Activated T-helper 1 cell treated with anti-CD3 and anti-CD28 coated beads, Interleukin-12 subunit alpha, Interleukin-12 subunit beta, Interleukin-2, Interleukin-4 antibody, amounts not matched to agents 30 ng/mL and 10 ng/mL and 1 ng/mL, durations not matched to agents 14 hours and 24 hours and 36 hours (primary cell): ENCODE measurements around the gene GMEB2. TPM values are rescaled to one million over a fixed set of nuclear protein-coding genes. Genes with fewer than 3 reads are reported as not detected.
"Not testable (repeated sequence)": the region's sequence is repeated elsewhere in the genome, so short reads cannot be mapped to it uniquely, and the experiment has no call there.

Source experiments
- DNase-seq: peaks from one replicate; pipeline ENCODE4 v3.0.0; 2021; ENCODE audit warnings: low spot score
- H3K27ac Mint-ChIP-seq: one replicate; pipeline ENCODE4 v1.8.0; 2021; ENCODE audit warnings: mild to moderate bottlenecking, mixed read lengths
- H3K27me3 Mint-ChIP-seq: one replicate; pipeline ENCODE4 v1.8.0; 2022; ENCODE audit warnings: mild to moderate bottlenecking, moderate library complexity, mixed read lengths; ENCODE audit not compliant: insufficient read depth
- H3K36me3 Mint-ChIP-seq: one replicate; pipeline ENCODE4 v1.8.0; 2021; ENCODE audit warnings: low read depth, mixed read lengths
- H3K4me1 Mint-ChIP-seq: one replicate; pipeline ENCODE4 v1.8.0; 2021; ENCODE audit warnings: low read depth, mixed read lengths
- H3K4me3 Mint-ChIP-seq: one replicate; pipeline ENCODE4 v1.8.0; 2021; ENCODE audit warnings: mild to moderate bottlenecking, moderate library complexity, mixed read lengths
- H3K9me3 Mint-ChIP-seq: one replicate; pipeline ENCODE4 v1.8.0; 2021; ENCODE audit warnings: mixed read lengths
- intact Hi-C: fragments of 100-400 bp; cut with micrococcal nuclease; formaldehyde crosslinking; loops from one replicate; pipeline ENCODE4 v1.15.1; 2024
- total RNA-seq: library from RNA; stranded (reverse); gene quantifications from 2 replicates; pipeline ENCODE4 v1.2.3, GENCODE V29; 2022

GMEB2 gene
- total RNA-seq, 1 donor from 2014 or later = 13.4 TPM

GRCh38 chr20:63641146-63641791, 14.4 kb upstream of the GMEB2 start:
- Mint-ChIP-seq H3K36me3 (peaks cover 4% of the 10 kb centered on the region), H3K4me1 (peaks cover 21% of the 10 kb centered on the region), H3K27me3 (peaks cover 7% of the 10 kb centered on the region), H3K9me3 (no peaks in the 10 kb centered on the region), H3K27ac (peak overlapping the region; percentile 52), H3K4me3 (peak overlapping the region; percentile 71)
- intact Hi-C loops = loop anchor here (1.0 to 5.0 kb wide), 3 partner anchors 14 to 426 kb away; partner anchors contain the start of gene GMEB2
- peak; percentile 56 for DNase-seq

DNA sequence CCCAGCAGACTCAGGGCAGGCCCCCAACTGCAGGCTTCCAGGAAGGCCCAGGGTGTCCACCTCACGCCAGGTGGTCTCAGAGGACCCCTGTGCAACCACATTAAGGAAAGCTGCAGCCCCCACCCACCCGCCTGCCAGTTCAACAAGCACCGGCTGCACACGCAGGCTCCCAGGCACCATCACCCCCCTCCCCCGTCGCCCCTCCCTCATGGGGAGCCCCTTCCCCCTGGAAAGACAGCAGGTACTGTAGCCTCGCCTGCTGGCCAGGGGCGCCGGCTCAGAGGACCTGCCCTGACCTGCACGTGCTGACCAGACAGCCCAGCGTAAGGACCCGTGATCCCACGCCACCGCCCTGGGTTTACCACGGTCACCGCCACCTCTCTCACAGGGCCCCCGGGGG, 13.8 kb upstream of the GMEB2 start:
- not testable (repeated sequence) for H3K27me3 Mint-ChIP-seq, DNase-seq, H3K9me3 Mint-ChIP-seq, H3K36me3 Mint-ChIP-seq
- Mint-ChIP-seq H3K27ac (peak overlapping the region; percentile 44), H3K4me3 (peak overlapping the region; percentile 89), H3K4me1 (peaks cover 24% of the 10 kb centered on the region)
- intact Hi-C loops = loop anchor here (1.0 to 5.0 kb wide), 3 partner anchors 14 to 427 kb away; partner anchors contain the start of gene GMEB2

- H3K27me3 Mint-ChIP-seq = peaks cover 7% of the 10 kb centered on the region
- H3K4me3 Mint-ChIP-seq = peak overlapping the region; percentile 89
- H3K4me1 Mint-ChIP-seq = peaks cover 26% of the 10 kb centered on the region
- peaks cover 4% of the 10 kb centered on the region for H3K36me3 Mint-ChIP-seq
- DNase-seq = no peak
- peak overlapping the region; percentile 82 for H3K27ac Mint-ChIP-seq
- intact Hi-C loops = loop anchor here (2.0 to 5.0 kb wide), 2 partner anchors 13 to 427 kb away; partner anchors contain the start of gene GMEB2
- no peaks in the 10 kb centered on the region for H3K9me3 Mint-ChIP-seq
Observed at GRCh38 chr20:63640086-63640485, 13.2 kb upstream of the GMEB2 start.

DNA sequence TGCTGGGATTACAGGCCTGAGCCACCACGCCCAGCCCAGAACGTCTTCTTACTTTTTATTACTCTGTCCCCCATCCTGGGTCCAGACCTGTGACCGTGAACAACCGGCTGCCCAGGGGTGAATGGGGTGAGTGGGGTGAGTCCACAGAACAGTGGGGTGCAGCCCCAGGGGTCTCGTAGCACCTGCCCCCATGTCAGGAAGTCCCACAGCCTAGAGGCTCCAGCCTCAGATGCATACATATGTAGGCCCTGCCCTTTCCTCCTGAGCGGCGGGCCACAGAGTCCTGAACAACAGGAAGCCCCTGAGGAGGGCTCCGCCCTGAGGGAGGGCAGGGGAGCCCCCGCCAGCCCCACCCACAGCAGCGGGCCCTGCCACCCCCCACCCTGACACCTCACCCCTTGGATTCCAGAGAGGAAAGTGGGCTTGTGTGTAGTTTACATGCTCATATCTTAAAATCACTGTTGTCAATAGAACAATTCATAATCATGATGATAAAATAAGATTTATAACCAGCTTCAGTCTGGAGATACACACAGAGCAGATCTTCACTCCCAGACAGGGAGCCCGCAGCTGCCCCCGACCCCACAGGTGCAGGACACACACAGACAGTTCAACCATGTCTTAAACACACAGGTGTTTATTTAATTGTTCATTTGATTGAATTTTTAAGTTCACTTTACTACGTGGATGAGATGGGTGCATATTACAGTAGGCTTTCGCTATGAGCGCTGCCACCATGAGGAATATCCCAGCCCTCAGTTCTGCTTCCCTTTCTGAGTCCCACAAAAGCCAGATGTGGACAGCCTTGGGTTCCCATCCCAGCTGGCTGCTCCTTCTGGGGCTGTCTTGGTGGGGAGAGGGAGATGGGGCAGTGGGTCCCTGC, 12.4 kb upstream of the GMEB2 start:
- no peaks in the 10 kb centered on the region for H3K9me3 Mint-ChIP-seq

DNA sequence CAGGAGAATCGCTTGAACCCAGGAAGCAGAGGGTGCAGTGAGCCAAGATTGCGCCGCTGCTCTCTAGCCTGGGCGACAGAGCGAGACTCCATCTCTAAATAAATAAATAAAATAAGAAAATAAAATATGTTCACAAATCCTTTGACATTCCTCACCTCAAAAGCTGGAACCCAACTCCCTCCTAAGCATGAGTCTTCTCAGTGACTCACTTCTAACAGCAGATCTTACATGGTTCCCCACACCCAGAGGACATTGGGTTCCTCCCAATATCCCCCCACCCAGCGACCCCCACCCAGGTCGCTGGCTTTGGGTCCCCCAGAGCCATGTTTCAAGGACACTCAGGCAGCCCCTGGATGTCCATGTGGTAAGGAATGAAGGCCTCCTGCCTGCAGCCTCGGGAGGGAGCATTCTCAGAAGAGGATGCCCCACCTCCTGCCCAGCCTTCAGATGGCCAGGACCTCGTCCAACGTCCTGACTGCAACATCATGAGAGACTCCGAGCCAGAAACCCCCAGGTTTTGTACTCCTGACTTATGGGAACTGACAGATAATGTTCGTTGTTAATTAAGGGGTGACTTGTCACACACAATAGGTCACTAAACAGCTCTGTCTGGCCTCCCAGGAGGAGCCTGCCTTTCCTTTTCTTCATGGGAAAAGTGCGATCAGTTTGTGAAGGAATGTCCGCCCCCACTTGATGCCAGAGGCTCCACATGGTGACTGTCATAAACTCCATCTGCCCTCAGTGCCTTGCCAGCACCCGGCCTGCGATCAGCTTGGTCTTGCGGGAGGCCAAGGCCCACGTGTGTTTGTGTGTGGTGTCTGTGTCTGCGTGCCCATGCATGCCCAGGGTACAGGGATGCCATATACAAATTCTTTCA, 10.1 kb upstream of the GMEB2 start:
- intact Hi-C loops = loop anchor here (5.0 kb wide), 1 partner anchor 95 kb away; no protein-coding TSS in a partner anchor
- Mint-ChIP-seq H3K9me3 (no peaks in the 10 kb centered on the region), H3K4me1 (peaks cover 33% of the 10 kb centered on the region), H3K27ac (no peak overlapping the region), H3K36me3 (peaks cover 8% of the 10 kb centered on the region), H3K4me3 (peak overlapping the region; percentile 19), H3K27me3 (peaks cover 2% of the 10 kb centered on the region)
- no peak for DNase-seq

More for the DNA sequence above, 12.4 kb upstream of the GMEB2 start:
- peaks cover 4% of the 10 kb centered on the region for H3K36me3 Mint-ChIP-seq
- H3K27ac Mint-ChIP-seq = peak overlapping the region; percentile 99
- peak overlapping the region; percentile 89 for H3K4me3 Mint-ChIP-seq
- DNase-seq = peak; percentile 68
- H3K27me3 Mint-ChIP-seq = peaks cover 7% of the 10 kb centered on the region
- H3K4me1 Mint-ChIP-seq = peaks cover 26% of the 10 kb centered on the region
- intact Hi-C loops = loop anchor here (5.0 kb wide), 1 partner anchor 93 kb away; no protein-coding TSS in a partner anchor

DNA sequence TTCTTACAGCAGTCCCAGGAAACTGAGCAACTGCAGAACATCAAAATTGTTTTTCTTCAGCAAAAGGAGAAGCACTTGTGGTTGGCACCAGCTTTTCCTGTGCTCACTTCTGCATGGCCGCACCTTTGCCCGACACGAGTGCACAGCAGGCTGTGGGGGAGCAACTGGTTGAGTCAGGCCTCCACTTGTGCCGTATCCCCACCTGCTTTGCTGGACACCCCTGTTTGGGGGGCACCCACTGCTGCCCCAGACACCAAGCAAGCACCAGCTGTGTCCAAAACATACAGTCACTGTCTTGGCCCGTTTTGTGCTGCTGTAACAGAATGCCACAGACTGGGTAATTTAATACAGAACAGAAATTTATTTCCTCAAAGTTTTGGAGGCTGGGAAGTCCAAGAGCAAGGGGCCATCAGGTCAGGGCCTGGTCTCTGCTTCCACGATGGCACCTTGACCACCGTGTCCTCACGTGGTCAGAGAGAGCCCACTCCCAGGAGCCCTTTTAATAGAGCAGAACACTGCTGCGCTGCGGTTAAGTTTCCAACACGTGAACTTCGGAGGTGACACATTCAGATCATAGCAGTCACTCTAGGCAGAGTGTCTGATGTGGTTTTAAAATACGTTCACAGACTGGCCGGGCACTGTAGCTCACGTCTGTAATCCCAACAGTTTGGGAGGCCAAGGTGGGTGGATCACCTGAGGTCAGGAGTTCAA, 8.7 kb upstream of the GMEB2 start:
- Mint-ChIP-seq H3K4me1 (peaks cover 33% of the 10 kb centered on the region), H3K36me3 (peaks cover 8% of the 10 kb centered on the region), H3K27ac (peak overlapping the region; percentile 87), H3K27me3 (peaks cover 2% of the 10 kb centered on the region), H3K4me3 (peak overlapping the region; percentile 45), H3K9me3 (no peaks in the 10 kb centered on the region)
- intact Hi-C loops = loop anchor here (1.0 to 5.0 kb wide), 2 partner anchors 8 to 97 kb away; partner anchors contain the start of gene GMEB2
- DNase-seq = peak; percentile 69

DNA sequence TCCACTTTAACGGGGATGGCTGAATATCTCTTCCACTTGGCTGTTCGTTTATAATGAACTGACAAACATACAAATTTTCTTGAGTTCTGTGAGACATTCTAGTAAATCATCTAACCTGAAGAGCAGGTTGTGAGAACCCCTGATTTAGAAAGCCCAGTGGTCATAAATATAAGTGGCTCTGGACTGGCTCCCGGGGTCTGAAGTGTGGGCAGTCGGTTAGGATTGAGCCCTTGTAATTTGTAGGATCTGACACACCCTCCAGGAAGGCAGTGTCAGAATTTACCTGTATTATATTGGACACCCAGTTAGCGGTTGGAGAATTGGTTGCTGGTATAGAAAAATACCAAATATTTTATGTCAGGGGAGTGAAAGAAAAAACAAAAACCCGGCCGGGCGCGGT, 6.8 kb upstream of the GMEB2 start:
- no peak overlapping the region for H3K4me3 Mint-ChIP-seq

DNA sequence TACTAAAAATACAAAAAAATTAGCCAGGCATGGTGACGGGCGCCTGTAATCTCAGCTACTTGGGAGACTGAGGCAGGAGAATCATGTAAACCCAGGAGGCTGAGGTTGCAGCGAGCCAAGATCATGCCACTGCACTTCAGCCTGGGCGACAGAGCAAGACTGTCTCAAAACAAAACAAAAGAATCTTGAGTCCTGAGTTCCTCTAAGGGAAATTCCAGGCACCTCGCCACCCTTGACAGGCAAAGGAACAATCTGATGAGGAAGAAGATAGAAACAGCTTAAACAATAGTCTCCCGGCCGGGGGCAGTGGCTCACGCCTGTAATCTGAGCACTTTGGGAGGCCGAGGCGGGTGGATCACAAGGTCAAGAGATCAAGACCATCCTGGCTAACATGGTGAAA, 4.5 kb upstream of the GMEB2 start:
- peaks cover 23% of the 10 kb centered on the region for H3K4me1 Mint-ChIP-seq
- peaks cover 19% of the 10 kb centered on the region for H3K36me3 Mint-ChIP-seq
- intact Hi-C loops, H3K27ac Mint-ChIP-seq, H3K9me3 Mint-ChIP-seq, DNase-seq, H3K4me3 Mint-ChIP-seq, H3K27me3 Mint-ChIP-seq: not testable (repeated sequence)

More for the DNA sequence above, 6.8 kb upstream of the GMEB2 start:
- no peak for DNase-seq
- Mint-ChIP-seq H3K9me3 (no peaks in the 10 kb centered on the region), H3K4me1 (peaks cover 21% of the 10 kb centered on the region), H3K27me3 (no peaks in the 10 kb centered on the region), H3K27ac (peak overlapping the region; percentile 58), H3K36me3 (peaks cover 15% of the 10 kb centered on the region)
- intact Hi-C loops = no loop called here

DNA sequence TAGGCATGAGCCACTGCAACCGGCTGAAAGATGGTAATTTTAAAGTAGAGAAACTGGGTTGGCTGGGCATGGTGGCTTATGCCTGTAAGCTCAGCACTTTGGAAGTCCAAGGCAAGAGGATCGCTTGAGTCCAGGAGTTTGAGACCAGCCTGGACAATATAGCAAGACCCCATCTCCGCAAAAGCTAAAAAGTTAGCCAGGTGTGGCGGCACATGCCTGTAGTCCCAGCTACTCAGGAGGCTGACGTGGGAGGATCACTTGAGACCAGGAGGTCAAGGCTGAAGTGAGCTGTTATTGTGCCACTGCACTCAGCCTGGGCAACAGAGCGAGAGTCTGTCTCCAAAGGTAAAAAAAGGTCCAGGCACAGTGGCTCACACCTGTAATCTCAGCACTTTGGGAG, 4.1 kb upstream of the GMEB2 start:
- intact Hi-C loops, DNase-seq, H3K4me3 Mint-ChIP-seq, H3K9me3 Mint-ChIP-seq, H3K27ac Mint-ChIP-seq, H3K27me3 Mint-ChIP-seq: not testable (repeated sequence)
- H3K4me1 Mint-ChIP-seq = peaks cover 23% of the 10 kb centered on the region
- peaks cover 19% of the 10 kb centered on the region for H3K36me3 Mint-ChIP-seq

DNA sequence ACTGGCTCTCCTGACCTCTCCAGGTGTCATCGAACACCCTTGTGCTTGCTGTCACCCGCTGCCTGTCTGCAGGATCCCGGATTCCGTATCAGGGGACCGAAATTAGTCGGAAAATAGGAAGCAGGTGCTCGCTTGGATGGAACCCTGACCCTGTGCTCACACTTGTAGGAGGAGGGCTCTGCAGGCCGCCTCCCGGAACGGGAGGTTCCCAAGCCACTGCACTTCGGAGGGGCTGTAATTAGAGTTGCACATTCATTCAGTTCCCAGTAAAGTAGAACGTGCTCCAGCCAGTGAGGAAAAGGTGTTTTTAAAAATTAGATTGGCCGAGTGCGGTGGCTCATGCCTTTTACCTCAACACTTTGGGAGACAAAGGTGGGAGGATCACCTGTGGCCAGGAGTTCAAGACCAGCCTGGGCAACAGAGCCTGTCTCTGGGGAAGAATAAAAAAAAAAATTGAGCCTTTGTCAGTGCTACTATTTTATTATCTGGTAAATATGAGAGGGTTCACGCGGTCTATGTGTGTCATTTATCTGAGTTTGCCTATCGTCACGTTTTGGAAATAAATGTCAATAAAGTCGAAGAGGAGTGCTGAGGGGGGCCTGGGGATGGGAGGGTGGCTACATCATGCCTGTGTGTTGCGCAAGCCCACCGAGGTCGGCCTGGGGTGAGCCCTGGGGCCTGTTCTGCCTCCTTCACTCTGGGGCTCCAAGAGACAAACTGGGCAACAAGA, 1.5 kb upstream of the GMEB2 start:
- Mint-ChIP-seq H3K9me3 (no peaks in the 10 kb centered on the region), H3K4me3 (peak overlapping the region; percentile 100), H3K4me1 (peaks cover 17% of the 10 kb centered on the region), H3K36me3 (peaks cover 17% of the 10 kb centered on the region), H3K27me3 (no peaks in the 10 kb centered on the region), H3K27ac (peak overlapping the region; percentile 98)
- peak; percentile 55 for DNase-seq
- intact Hi-C loops = loop anchor here (1.0 to 5.0 kb wide), 6 partner anchors 30 to 329 kb away; partner anchors contain the start of genes ARFRP1, PTK6, RTEL1 and UCKL1

- intact Hi-C loops = loop anchor here (1.0 to 5.0 kb wide), 13 partner anchors 8 to 435 kb away; partner anchors contain the start of genes ARFRP1, PPDPF, PTK6 and RTEL1
- Mint-ChIP-seq H3K27ac (peak overlapping the region; percentile 98), H3K4me3 (peak overlapping the region; percentile 100), H3K9me3 (no peaks in the 10 kb centered on the region), H3K27me3 (no peaks in the 10 kb centered on the region), H3K4me1 (peaks cover 17% of the 10 kb centered on the region), H3K36me3 (peaks cover 17% of the 10 kb centered on the region)
- DNase-seq = no peak
Observed at GRCh38 chr20:63627751-63628245, 897 bp upstream of the GMEB2 start.
